PFSK-1 (cell line): Measurements from ENCODE around the gene STX7.

Experiments
- FOXP2 ChIP-seq: optimal IDR thresholded peaks from 2 replicates; pipeline ENCODE3; 2011; ENCODE audit warnings: borderline replicate concordance, control low read depth, inconsistent platforms; ENCODE audit not compliant: insufficient read depth; ENCODE audit errors: extremely low read length, extremely low read depth
- POLR2AphosphoS5 ChIP-seq: IDR thresholded peaks from 2 replicates; pipeline ENCODE4 v1.6.1; 2012; ENCODE audit warnings: low read depth, mild to moderate bottlenecking, control low read depth, low read length, moderate library complexity
- SIN3A ChIP-seq: IDR thresholded peaks from 2 replicates; pipeline ENCODE4 v1.6.1; 2012; ENCODE audit warnings: mild to moderate bottlenecking, low read length, moderate library complexity, borderline replicate concordance; ENCODE audit not compliant: insufficient read depth
- TAF1 ChIP-seq: IDR thresholded peaks from 2 replicates; pipeline ENCODE4 v1.6.1; 2012; ENCODE audit warnings: low read length, control low read depth, borderline replicate concordance; ENCODE audit not compliant: insufficient read depth
- TF ChIP-seq, protein P1 (sequence below), 2 experiments: IDR thresholded peaks; 2 replicates each; pipeline versions ENCODE4 v1.6.1 to v1.8.0; 2011 to 2012; ENCODE audit warnings: low read depth in 2 of 2, low read length in 2 of 2, control low read depth in 1 of 2, inconsistent platforms in 1 of 2, mild to moderate bottlenecking in 1 of 2, moderate library complexity in 1 of 2; ENCODE audit not compliant: insufficient read depth in 1 of 2

DNA sequence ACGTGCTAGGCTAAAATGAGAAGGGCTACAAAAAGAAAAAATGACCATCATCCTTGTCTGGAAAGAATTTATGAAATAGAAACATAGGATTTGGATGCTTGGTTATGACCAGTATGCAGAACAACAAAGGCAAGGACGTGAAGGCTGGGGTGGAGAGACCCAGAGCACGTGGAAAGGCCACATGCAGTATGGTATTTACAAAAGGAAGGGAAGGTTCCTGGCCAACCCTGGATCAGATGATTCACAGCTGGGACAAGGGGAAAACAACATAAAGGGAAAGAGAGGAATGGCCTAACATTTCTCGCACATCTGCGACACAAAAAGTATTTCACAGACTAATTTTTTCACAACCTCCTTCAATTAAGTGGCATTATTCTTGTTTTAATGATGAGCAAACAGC is 8.2 kb downstream of the STX7 start:
- TF ChIP-seq POLR2AphosphoS5 (no peak), SIN3A (no peak), FOXP2 (no peak), TAF1 (no peak)
- TF ChIP-seq, protein P1, sequence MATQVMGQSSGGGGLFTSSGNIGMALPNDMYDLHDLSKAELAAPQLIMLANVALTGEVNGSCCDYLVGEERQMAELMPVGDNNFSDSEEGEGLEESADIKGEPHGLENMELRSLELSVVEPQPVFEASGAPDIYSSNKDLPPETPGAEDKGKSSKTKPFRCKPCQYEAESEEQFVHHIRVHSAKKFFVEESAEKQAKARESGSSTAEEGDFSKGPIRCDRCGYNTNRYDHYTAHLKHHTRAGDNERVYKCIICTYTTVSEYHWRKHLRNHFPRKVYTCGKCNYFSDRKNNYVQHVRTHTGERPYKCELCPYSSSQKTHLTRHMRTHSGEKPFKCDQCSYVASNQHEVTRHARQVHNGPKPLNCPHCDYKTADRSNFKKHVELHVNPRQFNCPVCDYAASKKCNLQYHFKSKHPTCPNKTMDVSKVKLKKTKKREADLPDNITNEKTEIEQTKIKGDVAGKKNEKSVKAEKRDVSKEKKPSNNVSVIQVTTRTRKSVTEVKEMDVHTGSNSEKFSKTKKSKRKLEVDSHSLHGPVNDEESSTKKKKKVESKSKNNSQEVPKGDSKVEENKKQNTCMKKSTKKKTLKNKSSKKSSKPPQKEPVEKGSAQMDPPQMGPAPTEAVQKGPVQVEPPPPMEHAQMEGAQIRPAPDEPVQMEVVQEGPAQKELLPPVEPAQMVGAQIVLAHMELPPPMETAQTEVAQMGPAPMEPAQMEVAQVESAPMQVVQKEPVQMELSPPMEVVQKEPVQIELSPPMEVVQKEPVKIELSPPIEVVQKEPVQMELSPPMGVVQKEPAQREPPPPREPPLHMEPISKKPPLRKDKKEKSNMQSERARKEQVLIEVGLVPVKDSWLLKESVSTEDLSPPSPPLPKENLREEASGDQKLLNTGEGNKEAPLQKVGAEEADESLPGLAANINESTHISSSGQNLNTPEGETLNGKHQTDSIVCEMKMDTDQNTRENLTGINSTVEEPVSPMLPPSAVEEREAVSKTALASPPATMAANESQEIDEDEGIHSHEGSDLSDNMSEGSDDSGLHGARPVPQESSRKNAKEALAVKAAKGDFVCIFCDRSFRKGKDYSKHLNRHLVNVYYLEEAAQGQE (IDR thresholded peaks at IDR 0.05; ENCODE audit: insufficient read depth in 1 of 2, low read depth in 2 of 2, low read length in 2 of 2): no peak
